Omental fat pad (tissue), 4 donors: ENCODE measurements around the gene TSSK2. TPM values are rescaled to one million over a fixed set of nuclear protein-coding genes. Genes with fewer than 3 reads are reported as not detected.
"Not testable (repeated sequence)": the region's sequence is repeated elsewhere in the genome, so short reads cannot be mapped to it uniquely, and the experiment has no call there.

ENCODE experiments used
- ATAC-seq: fragments of 150-250 bp; one replicate; pipeline ENCODE4 v1.9.1; 2016; ENCODE audit warnings: mild to moderate bottlenecking, moderate library complexity; ENCODE audit not compliant: low FRiP score
- DNase-seq: peaks from one replicate; pipeline ENCODE4 v3.0.0-alpha.2; 2019; ENCODE audit warnings: low spot score
- CTCF ChIP-seq, 3 donors: fragments of 450-650 bp; IDR thresholded peaks; one replicate each; pipeline ENCODE4 v1.5.1; 2016 to 2017; ENCODE audit warnings: antibody characterized with exemption in 3 of 3, mild to moderate bottlenecking in 3 of 3, moderate library complexity in 2 of 3
- total RNA-seq, 4 donors: library from RNA; depleted of rRNA; stranded (reverse); fragments of >200 nt; gene quantifications; one replicate each; pipeline ENCODE4 v1.1.0, GENCODE V29; 2016

The TSSK2 gene
- total RNA-seq, 4 donors from 2014 or later, result 0.79 TPM; not detected in 3

- DNase-seq, result no peak
- no peak for TF ChIP-seq CTCF (IDR thresholded peaks at IDR 0.05)
- ATAC-seq, result no peak
These were observed 18.9 kb downstream of the TSSK2 start, which contains the start of gene GSC2 for GRCh38 chr22:19149991-19150390. TSS of gene GSC2 (minus strand) at chr22:19150292. CDS start at chr22:19150283, 9 bp downstream.

- no peak for ATAC-seq
These were observed 19.6 kb downstream of the TSSK2 start for GRCh38 chr22:19150482-19151328.

DNA sequence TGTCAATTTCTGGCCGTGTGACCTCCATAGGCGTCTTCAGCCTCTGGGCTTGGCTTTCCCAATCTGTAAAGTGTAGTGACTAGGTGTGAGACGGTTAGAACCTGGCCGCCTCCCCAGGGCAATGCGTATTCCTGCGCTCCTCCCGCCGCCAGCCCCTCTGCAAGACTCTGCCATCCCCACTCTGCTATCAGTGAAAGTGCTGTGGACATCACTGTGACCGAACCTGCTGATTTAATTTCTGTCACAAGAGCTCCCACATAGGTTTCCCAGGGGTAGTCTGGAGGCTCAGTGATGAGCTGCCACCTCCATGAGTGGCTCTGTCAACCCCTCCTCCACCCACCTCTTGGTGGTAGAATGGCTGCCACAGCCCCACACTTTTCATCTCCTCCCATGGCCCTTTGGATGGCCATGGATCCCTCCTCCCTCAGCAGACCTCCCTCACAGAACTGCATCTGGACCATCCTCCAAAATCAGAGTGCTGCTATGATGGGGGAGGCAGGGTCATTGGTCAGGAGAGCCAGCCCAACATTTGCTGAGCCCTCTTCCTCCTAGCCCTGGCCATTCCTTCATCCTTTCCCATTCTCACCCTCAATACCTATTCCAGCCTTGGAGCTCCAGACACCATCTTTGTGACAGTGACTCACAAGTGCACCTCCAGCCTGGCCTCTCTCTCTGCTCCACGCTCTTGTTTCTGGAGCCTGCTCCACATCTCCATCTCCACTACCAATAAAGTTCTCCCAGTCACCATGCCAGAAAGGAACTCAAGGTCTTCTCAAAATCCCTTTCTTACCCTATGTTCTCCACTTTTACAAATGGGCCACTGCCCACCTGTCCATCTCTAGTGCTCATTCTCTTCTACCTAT, 20.5 kb downstream of the TSSK2 start:
- TF ChIP-seq CTCF (IDR thresholded peaks at IDR 0.05), result no peak
- DNase-seq, result no peak
- no peak for ATAC-seq

More at GRCh38 chr22:19150482-19151328, 19.6 kb downstream of the TSSK2 start:
- no peak for TF ChIP-seq CTCF (IDR thresholded peaks at IDR 0.05)
- DNase-seq, result no peak

- no peak for DNase-seq
- TF ChIP-seq CTCF (IDR thresholded peaks at IDR 0.05), result no peak
- no peak for ATAC-seq
These were observed 22.1 kb downstream of the TSSK2 start for GRCh38 chr22:19152942-19153883.

DNA sequence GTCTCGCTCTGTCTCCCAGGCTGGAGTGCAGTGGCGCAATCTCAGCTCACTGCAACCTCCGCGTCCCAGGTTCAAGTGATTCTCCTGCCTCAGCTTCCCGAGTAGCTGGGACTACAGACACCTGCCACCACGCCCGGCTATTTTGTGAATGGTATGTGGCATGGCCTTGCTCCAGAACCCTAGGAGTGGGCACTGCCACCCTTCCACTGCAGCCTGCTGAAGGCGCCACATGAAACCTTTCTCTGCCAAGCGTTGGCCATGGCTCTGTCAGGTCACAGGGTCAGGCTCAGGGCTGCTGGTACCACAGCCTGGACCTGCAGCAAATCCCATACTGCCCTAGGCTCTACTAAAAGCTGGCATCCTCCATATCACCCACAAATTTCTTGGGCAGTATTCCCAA, 25.0 kb downstream of the TSSK2 start:
- ATAC-seq, DNase-seq: not testable (repeated sequence)

DNA sequence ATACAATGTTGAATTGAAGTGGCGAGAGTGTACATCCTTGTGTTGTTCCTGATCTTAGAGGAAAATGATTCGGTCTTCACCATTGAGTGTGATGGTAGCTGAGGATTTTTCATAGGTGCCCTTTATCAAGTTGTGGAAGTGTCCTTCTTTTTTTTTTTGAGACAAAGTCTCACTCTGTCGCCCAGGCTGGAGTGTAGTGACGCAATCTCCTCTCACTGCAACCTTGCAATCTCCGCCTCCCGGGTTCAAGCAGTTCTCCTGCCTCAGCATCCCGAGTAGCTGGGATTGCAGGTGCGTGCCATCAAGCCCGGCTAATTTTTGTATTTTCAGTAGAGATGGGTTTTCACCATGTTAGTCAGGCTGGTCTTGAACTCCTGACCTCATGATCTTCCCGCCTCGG, 27.5 kb downstream of the TSSK2 start:
- ATAC-seq, DNase-seq: not testable (repeated sequence)

DNA sequence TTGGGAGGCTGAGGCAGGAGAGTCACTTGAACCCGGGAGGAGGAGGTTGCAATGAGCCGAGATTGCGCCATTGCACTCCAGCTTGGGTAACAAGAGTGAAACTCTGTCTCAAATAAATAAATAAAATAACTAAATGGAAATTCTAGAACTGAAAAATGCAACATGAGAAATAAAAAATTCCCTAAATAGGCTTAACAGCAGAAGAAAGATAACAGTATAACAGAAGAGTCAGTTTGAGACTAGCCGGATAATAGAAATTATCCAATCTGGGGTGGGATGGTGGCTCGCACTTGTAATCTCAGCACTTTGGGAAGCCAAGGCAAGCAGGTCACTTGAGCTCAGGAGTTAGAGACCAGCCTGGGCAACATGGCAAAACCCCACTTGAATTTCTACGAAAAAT, 33.3 kb downstream of the TSSK2 start:
- DNase-seq, result no peak
- ATAC-seq, result no peak
- TF ChIP-seq CTCF (IDR thresholded peaks at IDR 0.05), result no peak
